ENCODE measurements around the gene NSMF.
A peak's percentile ranks its signal among the peaks of the same experiment; 100 is the strongest.

The NSMF gene

DNA sequence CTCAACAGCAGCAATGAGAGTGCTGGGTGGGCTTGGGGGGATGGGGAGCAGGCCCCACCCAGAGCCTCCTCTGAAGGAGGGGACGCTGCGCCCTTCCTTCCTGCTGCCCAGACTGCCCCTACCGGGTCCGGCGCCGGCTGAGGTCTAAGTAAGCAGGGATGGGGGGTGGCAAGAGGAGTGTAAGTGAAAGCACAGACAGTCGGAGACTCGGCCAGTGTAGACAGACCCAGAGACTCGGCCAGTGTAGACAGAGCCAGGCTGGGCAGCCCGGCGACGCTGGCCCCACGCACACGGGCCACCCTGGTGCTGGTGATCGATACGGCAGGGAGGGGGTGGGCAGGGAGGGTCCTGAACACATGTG is 10.6 kb downstream of the NSMF start:
- in situ Hi-C loops (cut with HindIII; ENCODE audit: low sequenced_read_pairs), result no loop called here
- DNase-seq (ENCODE audit: low read depth, low spot score), result no peak
- TF ChIP-seq, protein P1, sequence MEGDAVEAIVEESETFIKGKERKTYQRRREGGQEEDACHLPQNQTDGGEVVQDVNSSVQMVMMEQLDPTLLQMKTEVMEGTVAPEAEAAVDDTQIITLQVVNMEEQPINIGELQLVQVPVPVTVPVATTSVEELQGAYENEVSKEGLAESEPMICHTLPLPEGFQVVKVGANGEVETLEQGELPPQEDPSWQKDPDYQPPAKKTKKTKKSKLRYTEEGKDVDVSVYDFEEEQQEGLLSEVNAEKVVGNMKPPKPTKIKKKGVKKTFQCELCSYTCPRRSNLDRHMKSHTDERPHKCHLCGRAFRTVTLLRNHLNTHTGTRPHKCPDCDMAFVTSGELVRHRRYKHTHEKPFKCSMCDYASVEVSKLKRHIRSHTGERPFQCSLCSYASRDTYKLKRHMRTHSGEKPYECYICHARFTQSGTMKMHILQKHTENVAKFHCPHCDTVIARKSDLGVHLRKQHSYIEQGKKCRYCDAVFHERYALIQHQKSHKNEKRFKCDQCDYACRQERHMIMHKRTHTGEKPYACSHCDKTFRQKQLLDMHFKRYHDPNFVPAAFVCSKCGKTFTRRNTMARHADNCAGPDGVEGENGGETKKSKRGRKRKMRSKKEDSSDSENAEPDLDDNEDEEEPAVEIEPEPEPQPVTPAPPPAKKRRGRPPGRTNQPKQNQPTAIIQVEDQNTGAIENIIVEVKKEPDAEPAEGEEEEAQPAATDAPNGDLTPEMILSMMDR (IDR thresholded peaks at IDR 0.05; ENCODE audit: low read depth, low read length), result no peak
- no peak overlapping the region for H3K4me3 ChIP-seq (ENCODE audit: low read depth, low read length)

DNA sequence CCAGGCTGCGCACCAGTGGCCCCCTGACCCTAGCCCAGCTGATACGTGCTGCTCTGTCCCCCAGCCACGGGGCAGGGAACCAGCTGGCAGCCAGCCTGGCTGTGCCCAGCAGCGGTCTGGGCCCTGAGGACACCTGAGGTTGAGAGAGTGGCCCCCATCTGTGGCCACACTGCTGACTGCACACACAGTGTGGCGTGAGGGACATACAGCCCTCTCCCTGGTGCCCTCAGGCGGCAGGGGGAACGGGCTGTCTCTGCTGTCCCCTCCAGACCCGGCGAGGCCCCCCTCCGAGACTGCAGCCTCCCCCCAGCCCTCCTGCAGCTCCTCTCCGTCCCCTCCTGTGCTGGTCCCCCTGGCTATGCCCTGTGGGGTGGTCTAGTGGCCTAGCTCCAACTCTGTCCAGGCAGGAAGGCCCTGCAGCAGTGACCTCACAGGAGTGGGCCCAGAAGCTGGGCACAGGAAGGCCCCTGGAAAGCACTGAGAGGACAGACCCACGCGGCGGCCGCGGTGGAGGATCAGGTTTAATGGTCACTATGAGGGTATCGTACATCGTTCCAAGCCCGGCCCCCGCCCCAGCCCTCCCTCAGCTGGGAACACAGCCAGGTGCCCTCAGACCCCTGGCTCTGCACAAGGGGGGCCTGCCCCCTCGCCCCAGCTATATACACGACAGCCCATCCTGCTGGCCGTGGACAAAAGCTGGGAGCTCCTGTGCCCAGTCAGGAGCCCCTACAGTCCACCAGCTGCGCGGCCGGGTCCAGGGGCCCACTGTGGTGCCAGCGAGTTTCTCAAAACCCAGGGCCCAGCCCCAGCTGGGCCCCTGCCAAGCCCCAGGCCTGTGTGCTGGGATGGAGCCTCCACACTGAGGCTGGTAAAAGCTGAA is 11.2 kb downstream of the NSMF start:
- TF ChIP-seq, protein P1 (IDR thresholded peaks at IDR 0.05; ENCODE audit: low read depth, low read length), result no peak
- in situ Hi-C loops (cut with HindIII; ENCODE audit: low sequenced_read_pairs), result no loop called here

DNA sequence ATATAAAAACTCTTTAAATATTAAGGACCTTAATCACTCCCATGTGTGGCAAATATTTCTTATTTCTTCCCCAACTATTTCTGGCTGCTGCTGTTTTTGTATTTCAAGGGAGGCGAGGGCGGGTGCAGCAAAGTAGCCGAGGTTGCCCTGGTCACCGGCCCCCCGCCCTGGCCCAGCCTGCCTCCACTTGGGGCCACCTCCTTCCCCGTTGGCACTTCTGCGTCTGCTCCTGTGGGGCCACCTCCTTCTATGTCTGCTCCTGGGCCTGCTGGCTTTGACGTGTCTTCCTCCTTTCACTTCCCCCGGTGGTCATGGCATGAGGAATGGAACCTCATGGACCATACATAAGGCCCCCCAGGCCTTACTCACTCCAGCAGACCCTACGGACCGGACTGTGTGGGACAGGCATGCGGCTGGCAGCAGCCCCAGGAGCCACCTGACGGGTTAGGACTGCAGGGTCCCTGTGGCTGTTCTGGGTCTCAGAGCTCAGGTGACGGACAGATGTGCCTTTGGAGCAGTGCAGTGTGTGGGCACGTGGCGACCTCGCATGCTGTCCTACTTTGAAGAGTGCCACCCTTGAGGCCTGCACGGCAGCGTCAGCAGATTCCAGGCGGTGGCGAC is 12.2 kb downstream of the NSMF start:
- TF ChIP-seq, protein P1 (IDR thresholded peaks at IDR 0.05; ENCODE audit: low read depth, low read length), result no peak
- no peak overlapping the region for H3K4me3 ChIP-seq (ENCODE audit: low read depth, low read length)
- in situ Hi-C loops (cut with HindIII; ENCODE audit: low sequenced_read_pairs), result no loop called here
- no peak for DNase-seq (ENCODE audit: low read depth, low spot score)

More for the DNA sequence above, 11.2 kb downstream of the NSMF start:
- DNase-seq (ENCODE audit: low read depth, low spot score), result no peak
- H3K4me3 ChIP-seq (ENCODE audit: low read depth, low read length), result no peak overlapping the region

DNA sequence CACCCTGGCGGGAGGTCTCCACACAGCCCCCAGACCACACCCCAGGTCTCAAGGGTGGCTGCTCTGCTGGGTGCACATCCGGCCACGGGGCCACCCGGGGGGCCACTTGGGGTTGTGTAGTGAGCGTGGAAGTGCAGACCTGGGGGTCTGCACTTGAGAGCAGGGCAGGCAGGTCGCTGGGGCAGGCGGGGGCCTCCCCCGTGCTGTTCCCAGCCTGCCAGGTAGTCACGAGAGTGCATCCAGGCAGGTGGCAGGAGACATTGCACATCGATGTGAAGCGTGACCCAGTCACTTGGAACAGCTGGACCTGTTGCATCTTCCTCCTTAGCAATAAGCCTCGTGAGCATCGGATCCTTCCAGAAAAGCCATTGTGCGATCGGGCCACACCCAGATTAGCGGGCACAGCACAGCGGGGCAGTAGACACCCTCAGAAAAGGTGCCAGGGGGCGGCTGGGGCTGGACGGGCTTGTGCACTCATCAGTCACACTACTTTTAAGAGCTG is 13.2 kb downstream of the NSMF start:
- H3K4me3 ChIP-seq (ENCODE audit: low read depth, low read length), result no peak overlapping the region
- TF ChIP-seq, protein P1 (IDR thresholded peaks at IDR 0.05; ENCODE audit: low read depth, low read length), result no peak
- in situ Hi-C loops (cut with HindIII; ENCODE audit: low sequenced_read_pairs), result no loop called here
- no peak for DNase-seq (ENCODE audit: low read depth, low spot score)

DNA sequence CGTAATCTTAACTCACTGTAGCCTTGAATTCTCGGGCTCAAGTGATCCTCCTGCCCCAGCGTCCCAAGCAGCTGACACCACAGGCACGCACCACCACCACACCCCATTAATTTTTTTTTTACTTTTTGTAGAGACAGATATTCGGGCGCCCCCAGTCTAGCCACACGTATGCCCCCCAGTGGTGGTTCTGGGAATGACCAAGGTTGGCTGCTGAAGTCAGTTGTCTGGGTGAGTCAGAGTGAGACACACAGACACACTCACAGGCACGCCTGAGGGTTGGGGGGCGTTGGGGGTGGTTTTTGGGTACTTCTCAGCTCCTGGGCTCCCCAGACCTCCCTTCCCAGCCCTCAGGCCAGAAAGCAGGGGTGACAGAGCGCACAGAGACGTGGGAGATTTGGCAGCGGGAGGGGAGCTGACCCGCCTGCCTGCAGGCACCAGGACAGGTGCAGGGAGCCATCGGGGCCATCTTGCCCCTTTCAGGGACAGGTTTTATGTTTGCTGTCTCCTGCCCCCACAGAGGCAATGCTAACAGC is 13.8 kb downstream of the NSMF start:
- TF ChIP-seq, protein P1 (IDR thresholded peaks at IDR 0.05; ENCODE audit: low read depth, low read length), result peak; percentile 88
- in situ Hi-C loops (cut with HindIII; ENCODE audit: low sequenced_read_pairs), result no loop called here
- peak; percentile 75 for DNase-seq (ENCODE audit: low read depth, low spot score)
- H3K4me3 ChIP-seq (ENCODE audit: low read depth, low read length), result no peak overlapping the region

DNA sequence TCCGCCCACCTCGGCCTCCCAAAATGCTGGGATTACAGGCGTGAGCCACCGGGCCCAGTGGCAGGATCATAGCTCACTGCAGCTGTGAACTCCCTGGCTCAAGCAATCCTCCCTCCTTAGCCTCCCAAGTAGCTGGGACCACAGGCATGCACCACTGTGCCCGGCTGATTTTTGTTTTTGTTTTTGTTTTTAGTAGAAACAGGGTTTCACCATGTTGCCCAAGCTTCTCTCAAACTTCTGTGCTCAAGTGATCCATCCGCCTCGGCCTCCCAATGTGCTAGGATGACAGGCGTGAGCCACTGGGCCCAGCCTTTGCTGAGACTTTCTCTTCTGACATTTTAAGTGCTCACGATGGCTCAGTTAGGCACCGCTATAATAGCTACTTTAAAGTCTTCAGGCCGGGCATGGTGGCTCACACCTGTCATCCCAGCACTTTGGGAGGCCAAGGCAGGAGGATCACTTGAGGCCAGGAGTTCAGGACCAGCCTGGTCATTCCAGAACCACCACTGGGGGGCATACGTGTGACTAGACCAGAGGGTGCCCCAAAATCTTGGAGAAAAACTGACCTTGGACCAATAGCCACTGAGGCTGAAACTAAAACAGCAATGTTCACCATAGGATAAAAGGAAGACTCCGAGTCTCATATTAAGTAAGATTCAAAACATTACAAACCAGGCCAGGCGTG is 14.9 kb downstream of the NSMF start:
- in situ Hi-C loops (cut with HindIII; ENCODE audit: low sequenced_read_pairs), result no loop called here
- no peak for DNase-seq (ENCODE audit: low read depth, low spot score)

More for the DNA sequence above, 14.9 kb downstream of the NSMF start:
- H3K4me3 ChIP-seq (ENCODE audit: low read depth, low read length), result no peak overlapping the region
- TF ChIP-seq, protein P1 (IDR thresholded peaks at IDR 0.05; ENCODE audit: low read depth, low read length), result no peak

All from astrocyte of the spinal cord (primary cell).